Epithelial cell of esophagus (primary cell): ENCODE data around the gene KCNT1.

Experiments
- DNase-seq: peaks from one replicate; pipeline ENCODE4 v3.0.0; 2010; ENCODE audit warnings: low read depth
- H3K4me3 ChIP-seq: 2 replicates; pipeline ENCODE4 v1.5.1; 2011; ENCODE audit warnings: mild to moderate bottlenecking, low read length, control low read depth
- CTCF ChIP-seq: IDR thresholded peaks from 2 replicates; pipeline ENCODE4 v1.5.1; 2011; ENCODE audit warnings: low read depth, mild to moderate bottlenecking, low read length, control low read depth, inconsistent platforms; ENCODE audit not compliant: insufficient read depth; ENCODE audit errors: missing control alignments

The KCNT1 gene

GRCh38 chr9:135739271-135740220, 37.6 kb downstream of the KCNT1 start:
- no peak for TF ChIP-seq CTCF
- no peak for DNase-seq

GRCh38 chr9:135741276-135742219, 39.6 kb downstream of the KCNT1 start:
- no peak for DNase-seq
- no peak overlapping the region for H3K4me3 ChIP-seq
- no peak for TF ChIP-seq CTCF

More at GRCh38 chr9:135739271-135740220, 37.6 kb downstream of the KCNT1 start:
- no peak overlapping the region for H3K4me3 ChIP-seq

GRCh38 chr9:135743021-135743420, 41.0 kb downstream of the KCNT1 start:
- H3K4me3 ChIP-seq: no peak overlapping the region
- DNase-seq: no peak
- no peak for TF ChIP-seq CTCF

GRCh38 chr9:135743546-135744332, 41.8 kb downstream of the KCNT1 start:
- H3K4me3 ChIP-seq: no peak overlapping the region
- no peak for TF ChIP-seq CTCF
- DNase-seq: no peak

GRCh38 chr9:135744333-135745070, 42.5 kb downstream of the KCNT1 start:
- no peak for TF ChIP-seq CTCF
- DNase-seq: no peak

GRCh38 chr9:135745189-135745588, 43.2 kb downstream of the KCNT1 start:
- TF ChIP-seq CTCF: no peak
- DNase-seq: no peak
- H3K4me3 ChIP-seq: no peak overlapping the region

More at GRCh38 chr9:135744333-135745070, 42.5 kb downstream of the KCNT1 start:
- H3K4me3 ChIP-seq: no peak overlapping the region
